Astrocyte of the cerebellum (primary cell): Measurements from ENCODE around the gene ITGA11.

ENCODE experiments used
- DNase-seq: peaks from one replicate; pipeline ENCODE4 v3.0.0-alpha.2; 2011; ENCODE audit warnings: low read depth
- H3K4me3 ChIP-seq: 2 replicates; pipeline ENCODE4 v1.5.1; 2011; ENCODE audit warnings: mild to moderate bottlenecking, low read depth, low read length, moderate library complexity
- CTCF ChIP-seq: IDR thresholded peaks from 2 replicates; pipeline ENCODE4 v1.5.1; 2012; ENCODE audit warnings: low read length, low read depth, moderate library complexity, mild to moderate bottlenecking; ENCODE audit errors: missing control alignments
- in situ Hi-C: cut with HindIII; loops from 2 replicates; pipeline ENCODE4 v1.10.0; 2017; ENCODE audit warnings: low sequenced_read_pairs

ITGA11 gene

DNA sequence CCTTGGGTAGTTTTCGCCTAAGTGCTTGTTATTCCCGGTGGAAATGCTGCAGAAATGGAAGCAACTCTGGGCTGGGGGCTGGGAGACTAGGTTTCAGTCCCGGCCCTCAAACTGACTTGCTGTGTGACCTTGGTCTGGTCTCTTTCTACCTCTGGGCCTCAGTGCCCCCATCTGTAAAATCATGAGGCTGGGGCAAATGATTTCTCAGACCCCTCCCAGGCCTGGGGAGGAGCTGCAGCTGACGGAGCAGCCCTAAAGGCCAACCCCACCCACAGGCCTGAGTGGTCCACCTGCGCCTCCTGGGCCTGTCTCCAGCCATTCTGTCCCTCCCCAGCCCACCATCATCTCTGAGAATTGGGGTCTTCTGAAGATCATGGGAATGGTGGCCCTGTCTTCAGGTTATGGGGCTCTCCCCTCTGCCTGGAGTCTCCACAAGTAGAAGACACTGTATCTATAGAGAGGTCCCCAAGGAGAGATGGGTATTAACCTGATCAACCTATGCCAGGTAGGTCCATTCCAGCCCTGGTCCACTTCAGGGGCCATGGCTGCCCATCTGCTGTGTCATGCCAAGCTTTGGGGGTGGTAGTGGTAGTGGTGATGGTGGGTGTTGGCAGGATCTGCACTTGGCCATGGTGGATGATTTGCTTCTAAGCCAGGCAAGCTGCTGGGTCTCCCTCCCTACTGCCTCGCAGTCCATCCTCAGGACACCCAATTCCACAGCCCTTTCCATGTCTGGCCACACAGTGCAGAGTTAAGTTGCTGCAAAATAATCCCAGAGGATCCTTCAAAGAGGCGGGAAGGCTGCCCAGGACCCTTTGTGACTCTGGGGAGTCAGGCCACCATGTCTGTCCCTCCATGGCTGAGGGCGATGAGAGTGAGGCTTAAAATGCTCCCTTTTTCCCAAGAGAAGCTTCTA is 46.0 kb downstream of the ITGA11 start:
- in situ Hi-C loops: no loop called here
- no peak for DNase-seq
- no peak overlapping the region for H3K4me3 ChIP-seq
- no peak for TF ChIP-seq CTCF

DNA sequence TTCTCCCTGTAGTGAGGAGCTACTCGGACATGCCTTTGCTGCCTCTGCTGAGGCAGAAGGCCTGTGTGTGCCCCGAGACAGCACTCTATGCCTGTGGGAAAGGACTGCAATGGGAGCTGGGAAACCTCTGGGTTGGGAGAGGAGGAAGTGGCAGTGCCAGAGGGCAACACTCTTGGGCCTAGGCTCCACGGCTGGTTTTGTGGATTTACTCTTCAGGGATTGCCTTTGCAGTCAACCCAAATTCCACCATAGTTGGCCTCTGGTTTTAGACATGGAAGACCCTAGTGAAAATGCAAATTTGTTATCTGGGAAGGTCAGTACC is 46.8 kb downstream of the ITGA11 start:
- in situ Hi-C loops: no loop called here
- DNase-seq: no peak
- no peak overlapping the region for H3K4me3 ChIP-seq
- no peak for TF ChIP-seq CTCF

DNA sequence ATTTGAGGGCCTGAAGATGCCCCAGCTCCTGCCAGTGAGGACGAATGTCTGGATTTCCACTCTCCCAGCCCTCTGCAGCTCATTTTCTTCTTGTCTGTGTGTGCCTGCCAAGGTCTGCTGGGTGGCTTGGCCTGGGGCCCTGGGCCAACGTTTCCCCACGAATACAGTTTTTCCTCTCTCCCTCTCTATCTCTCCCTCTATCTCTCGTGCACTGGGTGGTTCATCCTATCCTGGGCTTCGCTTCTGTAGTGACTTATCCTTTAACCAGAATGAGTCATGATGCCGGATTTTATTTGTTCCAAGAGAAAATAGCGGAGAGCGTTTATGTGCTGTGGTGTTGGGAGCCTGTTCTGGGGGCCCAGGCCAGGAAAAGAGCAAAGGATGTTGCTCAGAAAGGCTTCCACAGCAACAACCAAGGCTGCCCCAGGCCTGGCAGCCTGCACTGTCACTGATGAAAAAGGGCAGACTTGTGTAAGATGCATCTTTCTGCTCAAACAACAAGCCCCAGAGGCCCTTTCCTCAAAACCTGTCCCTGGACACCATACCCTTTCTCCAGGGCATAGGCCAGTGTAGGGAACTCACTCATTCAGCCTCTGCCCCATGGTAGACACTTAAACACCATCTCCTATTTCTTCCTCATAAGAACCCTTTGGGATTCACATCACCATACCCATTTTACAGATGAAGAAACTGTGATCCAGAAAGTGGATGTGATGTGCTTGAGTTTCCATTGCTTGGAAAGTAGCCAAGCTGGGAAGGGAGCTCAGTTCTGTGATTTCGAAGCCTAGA is 47.3 kb downstream of the ITGA11 start:
- in situ Hi-C loops: no loop called here
- no peak overlapping the region for H3K4me3 ChIP-seq
- DNase-seq: peak; percentile 77
- no peak for TF ChIP-seq CTCF

DNA sequence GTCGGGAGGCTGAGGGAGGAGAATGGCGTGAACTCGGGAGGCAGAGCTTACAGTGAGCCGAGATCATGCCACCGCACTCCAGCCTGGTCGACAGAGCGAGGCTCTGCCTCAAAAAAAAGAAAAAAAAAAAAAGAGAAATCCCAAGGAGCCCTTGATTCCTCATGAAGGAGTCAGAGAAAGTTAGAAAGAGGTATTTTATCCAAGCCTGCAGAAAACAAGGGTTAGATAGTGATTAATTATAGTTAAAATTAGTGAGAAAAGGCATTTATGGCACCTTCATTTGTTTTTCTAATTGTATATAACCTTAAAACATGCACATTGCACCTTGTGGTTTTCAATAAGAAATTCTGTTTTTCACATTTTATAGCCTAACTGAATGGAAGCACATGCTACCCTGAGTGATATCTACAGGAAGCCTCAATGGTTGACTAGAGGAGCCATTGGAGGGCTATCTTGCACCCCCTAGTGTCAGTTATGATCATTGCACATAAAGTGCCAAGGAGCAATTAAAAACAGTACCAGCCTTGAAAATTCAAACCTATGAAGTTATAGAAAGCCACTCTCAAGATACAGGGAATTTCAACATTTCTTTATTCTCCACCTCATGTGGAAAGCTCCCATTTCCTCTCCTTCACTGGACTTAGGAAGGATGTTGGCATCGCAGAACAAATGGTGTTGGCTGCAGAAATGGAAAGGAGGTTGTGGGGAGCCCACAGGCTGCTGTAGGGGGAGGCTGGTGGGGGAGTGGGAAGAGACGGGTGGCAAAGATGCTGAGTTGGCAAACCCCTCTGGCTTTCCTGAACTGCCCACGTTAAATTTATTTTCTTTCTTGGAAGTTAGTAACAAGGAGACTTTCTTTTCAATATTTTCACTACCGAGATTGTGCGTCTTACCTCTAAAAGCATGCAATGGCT is 48.5 kb downstream of the ITGA11 start:
- peak; percentile 74 for TF ChIP-seq CTCF
- in situ Hi-C loops: no loop called here
- DNase-seq: no peak
- no peak overlapping the region for H3K4me3 ChIP-seq

DNA sequence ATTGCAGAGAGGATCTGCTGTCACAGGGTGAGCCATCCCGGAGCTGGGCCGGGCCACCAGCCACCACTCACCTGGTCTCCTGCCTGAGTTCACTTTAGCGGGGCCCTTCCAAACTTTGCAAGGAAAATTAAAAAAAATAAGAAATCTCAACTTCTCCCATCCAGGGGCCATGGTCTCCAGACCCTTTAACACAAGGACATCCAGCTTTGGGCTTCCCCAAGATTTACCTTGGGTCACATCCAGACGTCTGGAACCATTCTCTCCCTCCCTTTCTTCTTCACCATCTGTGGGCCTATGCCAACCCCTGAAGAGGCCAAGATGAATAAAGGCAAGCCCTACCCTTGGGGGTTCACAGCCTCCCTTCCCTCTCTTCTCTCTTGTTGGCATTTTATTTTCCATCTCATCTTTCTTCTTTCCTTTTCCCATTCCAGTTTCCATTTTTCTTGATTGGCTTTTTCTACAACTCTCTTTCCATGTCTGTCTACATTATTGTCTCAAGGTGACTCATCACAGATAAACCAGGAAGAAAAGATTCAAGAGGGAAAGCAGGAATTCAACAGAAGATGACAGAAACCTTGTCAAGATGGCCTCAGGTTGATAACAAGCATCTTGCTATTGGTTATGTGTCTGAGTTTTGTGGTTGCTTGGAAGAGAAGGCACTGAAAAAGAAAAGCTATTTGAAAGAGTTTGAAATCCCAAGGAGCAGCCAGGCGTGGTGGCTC is 49.5 kb downstream of the ITGA11 start:
- TF ChIP-seq CTCF: no peak
- no peak overlapping the region for H3K4me3 ChIP-seq
- in situ Hi-C loops: no loop called here
- no peak for DNase-seq
